Measurements from ENCODE around the gene OR4E2.
"Not testable (repeated sequence)": the region's sequence is repeated elsewhere in the genome, so short reads cannot be mapped to it uniquely, and the experiment has no call there.

The OR4E2 gene

DNA sequence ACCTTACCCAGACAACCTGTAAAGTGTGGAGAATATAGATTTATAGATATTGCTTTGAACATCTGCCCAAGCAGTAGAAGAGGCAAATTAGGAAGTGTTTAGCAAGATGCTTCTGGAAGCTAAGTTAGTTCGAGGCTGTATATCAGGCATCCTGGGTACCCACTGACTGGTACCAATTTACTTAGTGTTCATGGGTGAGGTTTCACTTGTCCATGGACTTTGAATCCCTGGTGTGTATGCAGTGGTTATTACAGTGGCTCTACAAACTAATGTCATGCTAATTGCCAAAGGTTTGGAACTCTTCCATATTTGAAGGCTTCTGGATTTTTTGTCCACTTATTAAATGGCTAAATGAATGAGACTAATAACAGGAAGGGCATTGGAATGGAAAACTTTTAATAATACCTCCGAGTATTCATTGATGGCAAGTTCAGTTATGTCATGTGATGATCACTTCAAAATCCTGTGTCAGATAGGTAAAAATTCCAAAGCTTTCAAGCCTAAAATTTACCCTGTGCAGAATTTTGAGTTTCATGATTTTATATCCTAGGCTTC is at the start of gene OR4E2:
TSS of gene OR4E2 (plus strand) at position 505 of the 555 bp plus-strand sequence. CDS start 11,248 bp downstream, outside the sequence.
- no peak within 1 kb of the TSS for H3K27ac ChIP-seq
- TF ChIP-seq CTCF (IDR thresholded peaks at IDR 0.05) = no peak
- no peak within 1 kb of the TSS for H3K4me3 ChIP-seq
- DNase-seq (ENCODE audit: low spot score) = no peak

GRCh38 chr14:21612324-21612723 is 41.3 kb upstream of the OR4E2 start:
- Histone ChIP-seq H3K27ac (no peak overlapping the region), H3K4me3 (no peak overlapping the region)
- TF ChIP-seq CTCF (IDR thresholded peaks at IDR 0.05) = no peak
- no peak for DNase-seq (ENCODE audit: low spot score)

GRCh38 chr14:21614240-21614639 is 39.4 kb upstream of the OR4E2 start:
- no peak for DNase-seq (ENCODE audit: low spot score)
- no peak overlapping the region for H3K4me3 ChIP-seq
- H3K27ac ChIP-seq = no peak overlapping the region
- no peak for TF ChIP-seq CTCF (IDR thresholded peaks at IDR 0.05)

- DNase-seq (ENCODE audit: low spot score) = no peak
- Histone ChIP-seq H3K27ac (no peak overlapping the region), H3K4me3 (no peak overlapping the region)
- TF ChIP-seq CTCF (IDR thresholded peaks at IDR 0.05) = no peak
Observed at GRCh38 chr14:21617614-21618013, 36.0 kb upstream of the OR4E2 start.

DNA sequence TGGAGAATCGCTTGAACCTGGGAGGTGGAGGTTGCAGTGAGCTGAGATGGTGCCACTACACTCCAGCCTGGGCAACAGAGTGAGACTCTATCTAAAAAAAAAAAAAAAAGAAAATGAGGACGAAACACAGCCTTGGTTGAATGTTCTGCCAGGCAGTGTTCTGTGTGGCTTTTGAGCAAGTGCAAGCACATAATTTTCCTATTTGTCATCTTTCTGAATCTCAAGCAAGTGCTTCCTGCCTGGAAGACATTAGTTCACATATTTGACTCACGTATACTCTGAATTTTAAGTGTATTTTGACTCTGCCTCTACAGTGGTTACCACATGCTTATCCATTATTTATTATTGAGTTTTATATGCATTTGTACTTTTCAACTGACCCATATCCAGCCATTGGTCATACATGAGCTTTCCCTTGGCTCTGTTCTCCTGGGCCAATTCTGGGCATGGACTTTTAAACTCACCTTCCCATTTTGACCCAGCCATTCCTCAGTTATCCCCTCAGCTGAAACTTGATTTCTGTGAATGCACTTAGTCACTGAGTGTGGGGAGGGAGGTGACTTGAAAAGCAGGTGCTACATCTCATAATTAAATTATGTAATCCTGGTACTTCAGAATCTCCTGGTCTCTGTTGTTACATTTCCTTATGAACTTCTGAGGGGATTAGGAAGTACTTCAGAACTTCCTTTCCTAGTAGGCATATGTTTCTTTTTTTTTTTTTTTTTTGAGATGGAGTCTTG is 27.0 kb upstream of the OR4E2 start:
- no peak overlapping the region for H3K4me3 ChIP-seq
- DNase-seq (ENCODE audit: low spot score) = no peak
- no peak overlapping the region for H3K27ac ChIP-seq
- TF ChIP-seq CTCF (IDR thresholded peaks at IDR 0.05) = no peak

- not testable (repeated sequence) for H3K4me3 ChIP-seq; H3K27ac ChIP-seq; DNase-seq (ENCODE audit: low spot score)
Observed at GRCh38 chr14:21630503-21630902, 23.1 kb upstream of the OR4E2 start.

DNA sequence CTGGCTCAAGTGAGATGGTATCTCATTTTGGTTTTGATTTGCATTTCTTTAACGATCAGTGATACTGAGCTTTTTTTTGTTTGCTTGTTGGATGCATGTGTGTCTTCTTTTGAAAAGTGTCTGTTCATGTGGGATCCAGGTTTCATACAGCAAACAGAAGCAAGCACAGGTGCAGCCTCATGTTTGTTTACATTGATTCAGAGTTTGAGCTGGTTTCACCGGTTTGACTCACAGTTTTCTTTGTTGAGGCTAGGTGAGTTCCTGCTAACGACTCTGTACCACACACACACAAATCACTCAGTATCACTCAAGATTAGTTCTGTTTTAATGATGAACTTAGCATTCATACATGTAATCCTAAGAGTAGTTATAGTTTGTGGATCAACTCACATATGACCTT is 22.6 kb upstream of the OR4E2 start:
- no peak for TF ChIP-seq CTCF (IDR thresholded peaks at IDR 0.05)
- DNase-seq (ENCODE audit: low spot score) = no peak
- no peak overlapping the region for H3K27ac ChIP-seq
- no peak overlapping the region for H3K4me3 ChIP-seq
